Liver (tissue), 9 donors: ENCODE data around the gene TMSB4X. TPM values are rescaled to one million over a fixed set of nuclear protein-coding genes. Genes with fewer than 3 reads are reported as not detected.
"Not testable (repeated sequence)": the region's sequence is repeated elsewhere in the genome, so short reads cannot be mapped to it uniquely, and the experiment has no call there.

Source experiments
- DNase-seq: peaks from one replicate; pipeline ENCODE4 v3.0.0-alpha.2; 2017; ENCODE audit warnings: low spot score
- H3K27ac ChIP-seq, 2 donors: one replicate each; pipeline ENCODE4 v1.7.0; 2013; ENCODE audit warnings: inconsistent platforms in 2 of 2, low read length in 2 of 2, control low read depth in 1 of 2, low read depth in 1 of 2, mild to moderate bottlenecking in 1 of 2
- H3K27me3 ChIP-seq, 4 donors: one replicate each; pipeline versions ENCODE4 v1.6.1 to v1.7.0; 2013; ENCODE audit warnings: low read length in 3 of 4, inconsistent platforms in 1 of 4, mild to moderate bottlenecking in 1 of 4, moderate library complexity in 1 of 4; ENCODE audit not compliant: control insufficient read depth in 4 of 4, insufficient read depth in 4 of 4
- H3K36me3 ChIP-seq, 4 donors: one replicate each; pipeline versions ENCODE4 v1.6.1 to v1.7.0; 2013; ENCODE audit warnings: low read length in 3 of 4, mild to moderate bottlenecking in 3 of 4, low read depth in 1 of 4, moderate library complexity in 1 of 4; ENCODE audit not compliant: control insufficient read depth in 4 of 4, insufficient read depth in 3 of 4
- H3K4me1 ChIP-seq, 4 donors: one replicate each; pipeline versions ENCODE4 v1.6.1 to v1.7.0; 2013; ENCODE audit warnings: low read length in 3 of 4, mild to moderate bottlenecking in 3 of 4, moderate library complexity in 1 of 4; ENCODE audit not compliant: control insufficient read depth in 4 of 4, insufficient read depth in 4 of 4
- H3K4me3 ChIP-seq, 3 donors: one replicate each; pipeline versions ENCODE4 v1.6.1 to v1.7.0; 2013; ENCODE audit warnings: low read length in 3 of 3, control low read depth in 1 of 3, low read depth in 1 of 3, mild to moderate bottlenecking in 1 of 3
- H3K9ac ChIP-seq, 2 donors: one replicate each; pipeline ENCODE4 v1.7.0; 2013; ENCODE audit warnings: low read length in 2 of 2, mild to moderate bottlenecking in 2 of 2, moderate library complexity in 2 of 2, control low read depth in 1 of 2, low read depth in 1 of 2
- H3K9me3 ChIP-seq, 4 donors: one replicate each; pipeline versions ENCODE4 v1.6.1 to v1.7.0; 2013; ENCODE audit warnings: low read length in 3 of 4; ENCODE audit not compliant: control insufficient read depth in 4 of 4
- EGR1 ChIP-seq, 2 donors: IDR thresholded peaks; 2 replicates each; pipeline ENCODE4 v1.6.1; 2016 to 2018; ENCODE audit warnings: antibody characterized with exemption in 2 of 2, low read depth in 2 of 2
- FOXA2 ChIP-seq: IDR thresholded peaks from 2 replicates; pipeline ENCODE4 v1.6.1; 2016; ENCODE audit warnings: antibody characterized with exemption
- GABPA ChIP-seq, 2 donors: IDR thresholded peaks in 1 of 2; conservative IDR thresholded peaks in 1 of 2; 2 replicates each; pipeline ENCODE4 v1.6.1; 2016; ENCODE audit warnings: antibody characterized with exemption in 2 of 2, mild to moderate bottlenecking in 1 of 2, moderate library complexity in 1 of 2
- HNF4A ChIP-seq, 2 donors: conservative IDR thresholded peaks; 2 replicates each; pipeline ENCODE4 v1.6.1; 2016; ENCODE audit warnings: antibody characterized with exemption in 2 of 2, mild to moderate bottlenecking in 2 of 2
- HNF4G ChIP-seq: IDR thresholded peaks from 2 replicates; pipeline ENCODE4 v1.6.1; 2016; ENCODE audit warnings: antibody characterized with exemption
- JUND ChIP-seq, 2 donors: IDR thresholded peaks; 2 replicates each; pipeline ENCODE4 v1.6.1; 2016; ENCODE audit warnings: antibody characterized with exemption in 2 of 2
- RXRA ChIP-seq, 2 donors: IDR thresholded peaks; 2 replicates each; pipeline ENCODE4 v1.6.1; 2017 to 2018; ENCODE audit warnings: antibody characterized with exemption in 2 of 2, mild to moderate bottlenecking in 1 of 2
- SP1 ChIP-seq: IDR thresholded peaks from 2 replicates; pipeline ENCODE4 v1.6.1; 2018; ENCODE audit warnings: antibody characterized with exemption, mild to moderate bottlenecking
- TAF1 ChIP-seq: conservative IDR thresholded peaks from 2 replicates; pipeline ENCODE4 v1.6.1; 2016; ENCODE audit warnings: antibody characterized with exemption, mild to moderate bottlenecking
- YY1 ChIP-seq: IDR thresholded peaks from 2 replicates; pipeline ENCODE4 v1.6.1; 2016; ENCODE audit warnings: antibody characterized with exemption, mild to moderate bottlenecking
- WGBS: extraction: QIAGEN DNeasy Blood & Tissue Kit; methylation state at CpG from one replicate; pipeline ENCODE4 v1.1.7; 2013; 5-methylcytosine and 5-hydroxymethylcytosine counted together
- polyA plus RNA-seq, 2 donors: library from polyadenylated mRNA; stranded (reverse) in 1 of 2; unstranded in 1 of 2; fragments of 200-250 nt in 1 of 2; fragments of >200 nt in 1 of 2; fragmentation: Nextera tagmentation in 1 of 2; extraction: Ambion mirVana in 1 of 2; gene quantifications; one replicate each; pipeline versions ENCODE4 v1.2.1 to v1.2.3, GENCODE V29; 2013 to 2015
- total RNA-seq, 2 donors: library from RNA; depleted of rRNA; stranded (reverse); fragments of >200 nt; gene quantifications; one replicate each; pipeline ENCODE4 v1.2.3, GENCODE V29; 2014
- TF ChIP-seq, protein P1 (sequence below): IDR thresholded peaks from 2 replicates; pipeline ENCODE4 v1.6.1; 2016; ENCODE audit warnings: antibody characterized with exemption
- TF ChIP-seq, protein P2 (sequence below): fragments of 150-350 bp; IDR thresholded peaks from 2 replicates; pipeline ENCODE4 v1.5.1; 2017; ENCODE audit warnings: improper control_type of control experiment, low read depth, low read length; ENCODE audit not compliant: missing input control
- TF ChIP-seq, protein P3 (sequence below): IDR thresholded peaks from 2 replicates; pipeline ENCODE4 v1.6.1; 2016; ENCODE audit warnings: antibody characterized with exemption
- TF ChIP-seq, protein P4 (sequence below): IDR thresholded peaks from 2 replicates; pipeline ENCODE4 v1.6.1; 2016; ENCODE audit warnings: antibody characterized with exemption, mild to moderate bottlenecking
- TF ChIP-seq, protein P5 (sequence below): IDR thresholded peaks from 2 replicates; pipeline ENCODE4 v1.6.1; 2016; ENCODE audit warnings: antibody characterized with exemption
- donor health status: healthy.
- donor health status: healthy.
- donor health status: healthy.
- donor health status: healthy.
- donor health status: healthy.

Gene TMSB4X
- total and polyA plus RNA-seq, 4 donors, result 658 to 1,704 (median 816) TPM

DNA sequence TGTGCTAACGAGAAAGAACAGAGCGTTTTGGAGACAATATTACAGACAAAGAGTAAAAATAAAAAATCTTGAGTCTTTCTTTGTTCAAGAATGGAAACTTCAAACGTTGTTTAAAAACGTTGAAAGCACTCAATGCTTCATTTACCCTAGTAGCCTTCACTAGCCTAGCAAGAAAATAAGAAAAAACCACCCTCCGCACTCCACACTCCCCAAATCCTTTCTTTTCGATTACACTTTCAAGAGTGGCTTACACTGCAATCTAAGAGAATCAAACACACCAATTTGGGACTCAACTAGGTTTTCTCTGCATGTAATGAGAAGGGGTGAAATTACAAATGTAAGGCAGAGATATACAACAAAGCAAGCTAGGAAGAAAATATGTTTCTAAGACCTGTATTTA lies 4.7 kb downstream of the TMSB4X start:
- H3K9me3 ChIP-seq, result no peaks in the 10 kb centered on the region
- no peaks in the 10 kb centered on the region for H3K36me3 ChIP-seq
- H3K27ac ChIP-seq, result no peak overlapping the region
- DNase-seq, result no peak
- TF ChIP-seq JUND (IDR thresholded peaks at IDR 0.05) (no peak), HNF4A (conservative IDR thresholded peaks at IDR 0.05) (no peak), HNF4G (no peak), GABPA (IDR thresholded peaks at IDR 0.05 in 1 of 2, conservative IDR thresholded peaks at IDR 0.05 in 1 of 2) (no peak), RXRA (IDR thresholded peaks at IDR 0.05) (no peak), EGR1 (IDR thresholded peaks at IDR 0.05; ENCODE audit: low read depth in 2 of 2) (no peak), FOXA2 (no peak), YY1 (no peak), SP1 (no peak), TAF1 (no peak)
- TF ChIP-seq, protein P1, sequence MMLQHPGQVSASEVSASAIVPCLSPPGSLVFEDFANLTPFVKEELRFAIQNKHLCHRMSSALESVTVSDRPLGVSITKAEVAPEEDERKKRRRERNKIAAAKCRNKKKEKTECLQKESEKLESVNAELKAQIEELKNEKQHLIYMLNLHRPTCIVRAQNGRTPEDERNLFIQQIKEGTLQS, result no peak
- TF ChIP-seq, protein P2, sequence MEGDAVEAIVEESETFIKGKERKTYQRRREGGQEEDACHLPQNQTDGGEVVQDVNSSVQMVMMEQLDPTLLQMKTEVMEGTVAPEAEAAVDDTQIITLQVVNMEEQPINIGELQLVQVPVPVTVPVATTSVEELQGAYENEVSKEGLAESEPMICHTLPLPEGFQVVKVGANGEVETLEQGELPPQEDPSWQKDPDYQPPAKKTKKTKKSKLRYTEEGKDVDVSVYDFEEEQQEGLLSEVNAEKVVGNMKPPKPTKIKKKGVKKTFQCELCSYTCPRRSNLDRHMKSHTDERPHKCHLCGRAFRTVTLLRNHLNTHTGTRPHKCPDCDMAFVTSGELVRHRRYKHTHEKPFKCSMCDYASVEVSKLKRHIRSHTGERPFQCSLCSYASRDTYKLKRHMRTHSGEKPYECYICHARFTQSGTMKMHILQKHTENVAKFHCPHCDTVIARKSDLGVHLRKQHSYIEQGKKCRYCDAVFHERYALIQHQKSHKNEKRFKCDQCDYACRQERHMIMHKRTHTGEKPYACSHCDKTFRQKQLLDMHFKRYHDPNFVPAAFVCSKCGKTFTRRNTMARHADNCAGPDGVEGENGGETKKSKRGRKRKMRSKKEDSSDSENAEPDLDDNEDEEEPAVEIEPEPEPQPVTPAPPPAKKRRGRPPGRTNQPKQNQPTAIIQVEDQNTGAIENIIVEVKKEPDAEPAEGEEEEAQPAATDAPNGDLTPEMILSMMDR, result no peak
- TF ChIP-seq, protein P3, sequence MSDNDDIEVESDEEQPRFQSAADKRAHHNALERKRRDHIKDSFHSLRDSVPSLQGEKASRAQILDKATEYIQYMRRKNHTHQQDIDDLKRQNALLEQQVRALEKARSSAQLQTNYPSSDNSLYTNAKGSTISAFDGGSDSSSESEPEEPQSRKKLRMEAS, result no peak
- TF ChIP-seq, protein P4, sequence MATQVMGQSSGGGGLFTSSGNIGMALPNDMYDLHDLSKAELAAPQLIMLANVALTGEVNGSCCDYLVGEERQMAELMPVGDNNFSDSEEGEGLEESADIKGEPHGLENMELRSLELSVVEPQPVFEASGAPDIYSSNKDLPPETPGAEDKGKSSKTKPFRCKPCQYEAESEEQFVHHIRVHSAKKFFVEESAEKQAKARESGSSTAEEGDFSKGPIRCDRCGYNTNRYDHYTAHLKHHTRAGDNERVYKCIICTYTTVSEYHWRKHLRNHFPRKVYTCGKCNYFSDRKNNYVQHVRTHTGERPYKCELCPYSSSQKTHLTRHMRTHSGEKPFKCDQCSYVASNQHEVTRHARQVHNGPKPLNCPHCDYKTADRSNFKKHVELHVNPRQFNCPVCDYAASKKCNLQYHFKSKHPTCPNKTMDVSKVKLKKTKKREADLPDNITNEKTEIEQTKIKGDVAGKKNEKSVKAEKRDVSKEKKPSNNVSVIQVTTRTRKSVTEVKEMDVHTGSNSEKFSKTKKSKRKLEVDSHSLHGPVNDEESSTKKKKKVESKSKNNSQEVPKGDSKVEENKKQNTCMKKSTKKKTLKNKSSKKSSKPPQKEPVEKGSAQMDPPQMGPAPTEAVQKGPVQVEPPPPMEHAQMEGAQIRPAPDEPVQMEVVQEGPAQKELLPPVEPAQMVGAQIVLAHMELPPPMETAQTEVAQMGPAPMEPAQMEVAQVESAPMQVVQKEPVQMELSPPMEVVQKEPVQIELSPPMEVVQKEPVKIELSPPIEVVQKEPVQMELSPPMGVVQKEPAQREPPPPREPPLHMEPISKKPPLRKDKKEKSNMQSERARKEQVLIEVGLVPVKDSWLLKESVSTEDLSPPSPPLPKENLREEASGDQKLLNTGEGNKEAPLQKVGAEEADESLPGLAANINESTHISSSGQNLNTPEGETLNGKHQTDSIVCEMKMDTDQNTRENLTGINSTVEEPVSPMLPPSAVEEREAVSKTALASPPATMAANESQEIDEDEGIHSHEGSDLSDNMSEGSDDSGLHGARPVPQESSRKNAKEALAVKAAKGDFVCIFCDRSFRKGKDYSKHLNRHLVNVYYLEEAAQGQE, result no peak
- TF ChIP-seq, protein P5, sequence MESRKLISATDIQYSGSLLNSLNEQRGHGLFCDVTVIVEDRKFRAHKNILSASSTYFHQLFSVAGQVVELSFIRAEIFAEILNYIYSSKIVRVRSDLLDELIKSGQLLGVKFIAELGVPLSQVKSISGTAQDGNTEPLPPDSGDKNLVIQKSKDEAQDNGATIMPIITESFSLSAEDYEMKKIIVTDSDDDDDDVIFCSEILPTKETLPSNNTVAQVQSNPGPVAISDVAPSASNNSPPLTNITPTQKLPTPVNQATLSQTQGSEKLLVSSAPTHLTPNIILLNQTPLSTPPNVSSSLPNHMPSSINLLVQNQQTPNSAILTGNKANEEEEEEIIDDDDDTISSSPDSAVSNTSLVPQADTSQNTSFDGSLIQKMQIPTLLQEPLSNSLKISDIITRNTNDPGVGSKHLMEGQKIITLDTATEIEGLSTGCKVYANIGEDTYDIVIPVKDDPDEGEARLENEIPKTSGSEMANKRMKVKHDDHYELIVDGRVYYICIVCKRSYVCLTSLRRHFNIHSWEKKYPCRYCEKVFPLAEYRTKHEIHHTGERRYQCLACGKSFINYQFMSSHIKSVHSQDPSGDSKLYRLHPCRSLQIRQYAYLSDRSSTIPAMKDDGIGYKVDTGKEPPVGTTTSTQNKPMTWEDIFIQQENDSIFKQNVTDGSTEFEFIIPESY, result no peak
- H3K9ac ChIP-seq, result no peak overlapping the region
- 57% methylated on average over 6 of the region's 6 CpGs for WGBS
- H3K4me3 ChIP-seq, result no peak overlapping the region
- no peaks in the 10 kb centered on the region for H3K27me3 ChIP-seq
- no peaks in the 10 kb centered on the region for H3K4me1 ChIP-seq

DNA sequence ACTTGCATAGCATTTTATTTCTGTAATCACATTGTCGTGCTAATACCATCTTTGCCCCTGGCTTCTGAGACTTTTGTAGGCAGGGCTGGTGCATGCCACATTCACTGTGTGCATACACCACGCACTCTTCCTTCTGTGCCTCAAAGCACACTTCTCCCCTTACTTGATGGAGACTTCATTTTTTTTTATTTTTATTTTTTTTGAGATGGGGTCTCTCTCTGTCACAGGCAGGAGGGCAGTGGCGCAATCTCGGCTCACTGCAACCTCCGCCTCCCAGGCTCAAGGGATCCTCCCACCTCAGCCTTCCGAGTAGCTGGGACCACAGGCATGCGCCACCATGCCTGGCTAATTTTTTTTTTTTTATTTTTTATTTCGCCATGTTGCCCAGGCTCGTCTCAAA lies 5.1 kb downstream of the TMSB4X start:
- H3K4me3 ChIP-seq, DNase-seq, H3K9ac ChIP-seq, H3K27ac ChIP-seq, H3K9me3 ChIP-seq, H3K4me1 ChIP-seq, H3K36me3 ChIP-seq, H3K27me3 ChIP-seq: not testable (repeated sequence)
- 84% methylated on average over 9 of the region's 9 CpGs for WGBS
